Embryonic facial prominence (tissue), 1 donor: Measurements from ENCODE around the gene RTN4RL1.

Experiments used
- DNase-seq: peaks from one replicate; pipeline ENCODE4 v3.0.0-alpha.2; 2016; ENCODE audit errors: extremely low spot score

RTN4RL1 gene

DNA sequence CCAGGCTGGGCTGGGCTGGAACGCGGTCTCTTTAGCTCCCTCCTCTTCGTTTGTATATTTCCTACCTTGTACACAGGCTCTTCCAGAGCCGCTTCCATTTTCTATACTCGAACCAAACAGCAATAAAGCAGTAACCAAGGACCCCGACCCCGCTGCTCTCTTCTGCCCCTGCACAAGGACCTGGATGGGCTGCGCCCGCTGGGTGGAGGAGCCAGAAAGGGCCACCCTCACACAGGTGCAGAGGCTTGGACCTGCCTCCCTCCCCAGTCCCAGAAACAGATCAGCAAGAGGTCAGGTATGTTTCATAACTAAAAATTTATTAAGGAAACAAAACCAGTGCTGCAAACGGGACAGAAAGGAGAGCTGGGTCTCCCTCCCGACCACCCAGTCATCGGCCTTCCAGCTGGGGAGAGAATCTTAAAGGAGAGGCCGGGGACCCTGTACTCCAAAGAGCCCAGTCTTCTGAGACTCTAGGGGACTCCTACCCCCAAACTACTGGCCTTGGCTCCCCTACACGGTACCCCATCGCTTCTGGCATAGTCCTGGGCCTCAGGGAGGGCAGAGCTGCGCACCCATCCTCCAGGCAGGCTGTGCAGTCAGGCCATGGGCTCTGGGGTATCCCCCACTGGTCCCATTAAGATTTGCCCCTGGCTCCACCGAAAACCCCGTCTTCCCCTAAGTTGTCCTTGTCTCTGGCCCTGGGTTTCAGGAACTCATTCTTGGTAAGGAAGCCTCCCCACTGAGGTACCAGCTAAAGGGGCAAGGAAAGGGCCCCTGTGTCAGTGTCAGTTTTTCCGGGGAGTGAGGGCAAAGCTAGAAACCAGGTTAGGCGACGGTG, 34.6 kb upstream of the RTN4RL1 start:
- no peak for DNase-seq

DNA sequence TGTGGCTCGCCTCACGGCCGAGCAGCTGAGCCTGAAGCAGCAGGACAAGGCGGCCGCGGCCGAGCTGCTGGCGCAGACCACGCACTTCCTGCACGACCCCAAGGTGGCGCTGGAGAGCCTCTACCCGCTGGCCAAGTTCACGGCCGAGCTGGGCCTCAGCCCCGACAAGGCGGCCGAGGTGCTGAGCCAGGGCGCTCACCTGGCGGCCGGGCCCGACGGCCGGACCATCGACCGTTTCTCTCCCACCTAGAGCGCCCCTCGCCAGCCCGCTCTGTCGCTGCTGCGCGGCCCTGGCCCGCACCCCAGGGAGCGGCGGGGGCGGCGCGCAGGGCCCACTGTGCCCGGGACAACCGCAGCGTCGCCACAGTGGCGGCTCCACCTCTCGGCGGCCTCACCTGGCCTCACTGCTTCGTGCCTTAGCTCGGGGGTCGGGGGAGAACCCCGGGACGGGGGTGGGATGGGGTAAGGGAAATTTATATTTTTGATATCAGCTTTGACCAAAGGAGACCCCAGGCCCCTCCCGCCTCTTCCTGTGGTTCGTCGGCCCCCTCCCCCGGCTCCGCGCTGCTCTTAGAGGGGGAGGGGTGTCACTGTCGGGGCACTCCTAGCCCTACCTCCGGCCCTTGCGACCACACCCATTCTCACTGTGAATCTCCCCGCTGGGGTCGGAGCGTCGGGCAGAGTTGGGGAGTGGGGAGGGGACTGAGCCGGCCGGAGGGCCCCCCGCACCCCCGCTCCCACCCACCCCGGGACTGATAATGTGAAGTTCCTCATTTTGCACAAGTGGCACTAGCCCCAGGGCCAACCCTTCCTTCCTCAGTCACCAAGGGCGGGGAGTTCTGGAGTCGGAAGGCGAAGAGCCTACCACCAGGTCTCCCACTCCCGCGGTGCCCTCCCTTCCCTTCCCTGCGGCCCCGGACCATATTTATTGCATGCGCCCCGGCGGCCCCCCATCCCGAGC, 33.7 kb upstream of the RTN4RL1 start:
- no peak for DNase-seq

DNA sequence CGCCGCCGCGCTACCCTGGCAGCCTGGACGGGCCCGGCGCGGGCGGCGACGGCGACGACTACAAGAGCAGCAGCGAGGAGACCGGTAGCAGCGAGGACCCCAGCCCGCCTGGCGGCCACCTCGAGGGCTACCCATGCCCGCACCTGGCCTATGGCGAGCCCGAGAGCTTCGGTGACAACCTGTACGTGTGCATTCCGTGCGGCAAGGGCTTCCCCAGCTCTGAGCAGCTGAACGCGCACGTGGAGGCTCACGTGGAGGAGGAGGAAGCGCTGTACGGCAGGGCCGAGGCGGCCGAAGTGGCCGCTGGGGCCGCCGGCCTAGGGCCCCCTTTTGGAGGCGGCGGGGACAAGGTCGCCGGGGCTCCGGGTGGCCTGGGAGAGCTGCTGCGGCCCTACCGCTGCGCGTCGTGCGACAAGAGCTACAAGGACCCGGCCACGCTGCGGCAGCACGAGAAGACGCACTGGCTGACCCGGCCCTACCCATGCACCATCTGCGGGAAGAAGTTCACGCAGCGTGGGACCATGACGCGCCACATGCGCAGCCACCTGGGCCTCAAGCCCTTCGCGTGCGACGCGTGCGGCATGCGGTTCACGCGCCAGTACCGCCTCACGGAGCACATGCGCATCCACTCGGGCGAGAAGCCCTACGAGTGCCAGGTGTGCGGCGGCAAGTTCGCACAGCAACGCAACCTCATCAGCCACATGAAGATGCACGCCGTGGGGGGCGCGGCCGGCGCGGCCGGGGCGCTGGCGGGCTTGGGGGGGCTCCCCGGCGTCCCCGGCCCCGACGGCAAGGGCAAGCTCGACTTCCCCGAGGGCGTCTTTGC, 32.8 kb upstream of the RTN4RL1 start:
- DNase-seq, result no peak

DNA sequence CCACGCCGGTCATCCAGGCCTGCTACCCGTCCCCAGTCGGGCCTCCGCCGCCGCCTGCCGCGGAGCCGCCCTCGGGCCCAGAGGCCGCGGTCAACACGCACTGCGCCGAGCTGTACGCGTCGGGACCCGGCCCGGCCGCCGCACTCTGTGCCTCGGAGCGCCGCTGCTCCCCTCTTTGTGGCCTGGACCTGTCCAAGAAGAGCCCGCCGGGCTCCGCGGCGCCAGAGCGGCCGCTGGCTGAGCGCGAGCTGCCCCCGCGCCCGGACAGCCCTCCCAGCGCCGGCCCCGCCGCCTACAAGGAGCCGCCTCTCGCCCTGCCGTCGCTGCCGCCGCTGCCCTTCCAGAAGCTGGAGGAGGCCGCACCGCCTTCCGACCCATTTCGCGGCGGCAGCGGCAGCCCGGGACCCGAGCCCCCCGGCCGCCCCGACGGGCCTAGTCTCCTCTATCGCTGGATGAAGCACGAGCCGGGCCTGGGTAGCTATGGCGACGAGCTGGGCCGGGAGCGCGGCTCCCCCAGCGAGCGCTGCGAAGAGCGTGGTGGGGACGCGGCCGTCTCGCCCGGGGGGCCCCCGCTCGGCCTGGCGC, 32.1 kb upstream of the RTN4RL1 start:
- no peak for DNase-seq

DNA sequence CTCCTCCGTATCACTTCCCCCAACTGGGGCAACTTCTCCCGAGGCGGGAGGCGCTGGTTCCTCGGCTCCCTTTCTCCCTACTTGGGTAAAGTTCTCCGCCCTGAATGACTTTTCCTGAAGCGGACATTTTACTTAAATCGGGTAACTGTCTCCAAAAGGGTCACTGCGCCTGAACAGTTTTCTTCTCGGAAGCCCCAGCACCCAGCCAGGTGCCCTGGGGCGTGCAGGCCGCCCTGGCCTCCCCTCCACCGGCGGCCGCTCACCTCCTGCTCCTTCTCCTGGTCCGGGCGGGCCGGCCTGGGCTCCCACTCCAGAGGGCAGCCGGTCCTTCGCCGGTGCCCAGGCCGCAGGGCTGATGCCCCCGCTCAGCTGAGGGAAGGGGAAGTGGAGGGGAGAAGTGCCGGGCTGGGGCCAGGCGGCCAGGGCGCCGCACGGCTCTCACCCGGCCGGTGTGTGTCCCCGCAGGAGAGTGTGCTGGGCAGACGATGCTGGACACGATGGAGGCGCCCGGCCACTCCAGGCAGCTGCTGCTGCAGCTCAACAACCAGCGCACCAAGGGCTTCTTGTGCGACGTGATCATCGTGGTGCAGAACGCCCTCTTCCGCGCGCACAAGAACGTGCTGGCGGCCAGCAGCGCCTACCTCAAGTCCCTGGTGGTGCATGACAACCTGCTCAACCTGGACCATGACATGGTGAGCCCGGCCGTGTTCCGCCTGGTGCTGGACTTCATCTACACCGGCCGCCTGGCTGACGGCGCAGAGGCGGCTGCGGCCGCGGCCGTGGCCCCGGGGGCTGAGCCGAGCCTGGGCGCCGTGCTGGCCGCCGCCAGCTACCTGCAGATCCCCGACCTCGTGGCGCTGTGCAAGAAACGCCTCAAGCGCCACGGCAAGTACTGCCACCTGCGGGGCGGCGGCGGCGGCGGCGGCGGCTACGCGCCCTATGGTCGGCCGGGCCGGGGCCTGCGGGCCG, 31.4 kb upstream of the RTN4RL1 start:
- no peak for DNase-seq

DNA sequence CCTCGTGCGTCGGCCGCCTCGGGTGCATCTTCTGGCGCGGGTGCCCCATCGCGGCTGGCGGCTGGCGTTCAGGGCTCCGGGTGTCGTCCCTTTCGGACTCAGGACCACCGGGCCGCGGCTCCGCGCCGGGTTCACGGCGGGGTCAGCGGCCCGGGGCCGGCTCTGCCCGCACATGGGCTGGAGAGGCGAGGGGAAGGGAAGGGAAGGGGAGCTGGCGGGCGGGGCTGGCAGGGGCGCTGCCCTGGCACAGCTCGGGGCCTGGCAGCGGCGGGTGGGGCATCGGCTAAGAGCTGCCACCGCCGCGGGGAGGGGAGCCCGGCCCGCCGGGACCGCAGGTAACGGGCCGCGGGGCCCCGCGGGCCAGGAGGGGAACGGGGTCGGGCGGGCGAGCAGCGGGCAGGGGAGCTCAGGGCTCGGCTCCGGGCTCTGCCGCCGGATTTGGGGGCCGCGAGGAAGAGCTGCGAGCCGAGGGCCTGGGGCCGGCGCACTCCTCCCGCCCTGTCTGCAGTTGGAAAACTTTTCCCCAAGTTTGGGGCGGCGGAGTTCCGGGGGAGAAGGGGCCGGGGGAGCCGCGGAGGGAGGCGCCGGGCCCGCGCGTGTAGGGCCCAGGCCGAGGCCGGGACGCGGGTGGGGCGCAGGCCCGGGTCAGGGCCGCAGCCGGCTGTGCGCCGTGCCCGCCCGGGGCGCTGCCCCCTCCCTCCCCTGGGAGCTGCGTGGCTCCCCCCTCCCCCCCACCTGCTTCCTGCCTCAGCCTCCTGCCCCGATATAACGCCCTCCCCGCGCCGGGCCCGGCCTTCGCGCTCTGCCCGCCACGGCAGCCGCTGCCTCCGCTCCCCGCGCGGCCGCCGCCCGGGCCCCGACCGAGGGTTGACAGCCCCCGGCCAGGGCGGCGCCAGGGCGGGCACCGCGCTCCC, 30.4 kb upstream of the RTN4RL1 start:
- no peak for DNase-seq

DNA sequence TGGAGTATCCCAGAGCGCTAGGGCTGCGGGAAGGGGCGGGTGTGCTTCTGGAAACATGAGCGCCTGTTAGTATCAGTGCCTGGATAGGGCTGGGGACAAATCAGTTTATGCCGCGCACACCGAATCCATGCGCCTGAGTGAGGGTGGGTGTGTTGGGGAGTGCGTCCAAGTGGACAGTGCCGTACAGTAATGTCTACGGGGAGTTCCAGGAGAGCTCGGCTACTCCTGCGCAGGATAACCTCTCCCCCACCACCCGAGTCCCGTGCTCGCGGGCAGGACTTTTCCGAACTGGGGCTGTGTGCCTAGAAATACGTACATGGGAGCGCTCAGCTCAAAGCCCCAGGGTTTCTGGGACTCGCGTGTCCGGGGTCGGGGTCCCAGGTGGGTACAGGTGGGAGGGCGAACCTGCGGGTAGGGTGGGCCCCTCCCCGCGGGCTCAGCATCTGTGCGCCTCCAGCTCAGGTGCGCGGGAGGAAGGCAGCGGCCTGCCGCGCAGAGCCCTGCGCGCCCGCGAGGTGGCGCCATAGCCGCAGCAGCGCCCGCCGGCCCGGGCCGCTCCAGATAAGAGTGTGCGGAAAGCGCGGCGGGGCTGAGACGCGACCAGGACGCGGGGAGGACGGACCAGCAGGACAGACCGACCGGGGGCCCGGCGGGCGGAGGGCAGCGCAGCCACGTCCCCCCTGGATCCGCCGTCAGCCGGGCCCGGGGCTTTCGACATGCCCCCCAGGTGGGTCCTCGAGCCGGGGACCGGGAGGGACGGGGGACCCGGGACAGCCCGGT, 29.6 kb upstream of the RTN4RL1 start, which contains the start of gene HIC1:
Gene HIC1 (plus strand): TSS at position 592 of the 780 bp plus-strand sequence. CDS start 1,588 bp downstream, outside the sequence.
- peak; percentile 71 for DNase-seq

DNA sequence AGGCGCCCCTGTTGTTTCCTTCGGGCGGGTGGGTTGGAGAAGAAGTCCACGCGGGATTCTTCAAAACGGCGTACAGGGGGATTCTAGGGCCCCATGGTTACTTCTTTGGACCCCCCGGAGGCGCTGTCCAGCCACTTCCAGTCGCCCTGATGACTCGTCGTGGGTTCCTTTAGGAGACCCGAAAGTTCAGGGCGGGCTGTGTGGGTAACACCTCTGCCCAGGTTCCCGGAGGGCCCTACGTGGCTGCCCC, 29.1 kb upstream of the RTN4RL1 start:
- no peak for DNase-seq

DNA sequence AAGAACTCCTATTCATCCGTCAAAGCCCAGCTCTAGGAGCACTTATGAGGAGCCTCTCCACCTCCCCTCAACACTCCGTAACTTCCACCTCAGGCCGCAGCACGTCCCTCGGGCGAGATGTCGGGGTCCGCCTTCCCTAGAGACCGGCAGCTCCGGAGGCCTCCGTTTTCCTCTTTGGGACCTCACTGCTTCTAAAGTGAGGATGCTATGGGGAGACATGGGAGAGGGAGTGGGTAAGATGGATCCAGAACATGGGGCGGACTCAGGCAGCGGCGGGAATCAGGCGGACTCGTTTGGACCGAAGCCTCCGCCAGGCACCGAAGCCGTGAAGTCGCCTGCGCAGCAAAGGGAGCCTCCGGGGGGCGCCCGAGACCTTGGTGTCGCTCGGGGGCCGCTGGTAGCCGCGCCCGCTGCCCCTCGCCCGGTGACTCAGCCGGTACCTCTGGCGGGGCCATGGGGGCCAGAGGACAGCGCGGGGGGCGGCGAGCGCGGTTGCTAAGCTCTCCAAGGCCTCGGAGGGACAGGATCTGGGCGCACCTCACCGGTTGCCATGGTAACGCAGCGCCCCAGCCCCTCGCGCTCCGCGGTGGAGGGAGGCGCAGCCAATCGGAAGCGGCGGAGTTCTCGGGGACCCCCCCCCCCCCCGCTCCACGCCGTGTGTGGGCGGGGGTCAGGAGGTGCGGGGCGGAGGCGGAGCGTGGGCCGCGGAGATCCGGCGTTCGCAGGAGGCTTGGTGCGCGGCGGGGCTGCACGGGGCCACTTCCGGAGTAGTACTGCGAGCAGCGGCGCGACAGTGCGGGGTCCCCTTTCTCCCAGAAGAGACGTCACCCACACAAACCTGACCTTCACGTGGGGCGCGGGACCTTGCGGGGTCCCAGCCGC, 28.5 kb upstream of the RTN4RL1 start:
- no peak for DNase-seq

DNA sequence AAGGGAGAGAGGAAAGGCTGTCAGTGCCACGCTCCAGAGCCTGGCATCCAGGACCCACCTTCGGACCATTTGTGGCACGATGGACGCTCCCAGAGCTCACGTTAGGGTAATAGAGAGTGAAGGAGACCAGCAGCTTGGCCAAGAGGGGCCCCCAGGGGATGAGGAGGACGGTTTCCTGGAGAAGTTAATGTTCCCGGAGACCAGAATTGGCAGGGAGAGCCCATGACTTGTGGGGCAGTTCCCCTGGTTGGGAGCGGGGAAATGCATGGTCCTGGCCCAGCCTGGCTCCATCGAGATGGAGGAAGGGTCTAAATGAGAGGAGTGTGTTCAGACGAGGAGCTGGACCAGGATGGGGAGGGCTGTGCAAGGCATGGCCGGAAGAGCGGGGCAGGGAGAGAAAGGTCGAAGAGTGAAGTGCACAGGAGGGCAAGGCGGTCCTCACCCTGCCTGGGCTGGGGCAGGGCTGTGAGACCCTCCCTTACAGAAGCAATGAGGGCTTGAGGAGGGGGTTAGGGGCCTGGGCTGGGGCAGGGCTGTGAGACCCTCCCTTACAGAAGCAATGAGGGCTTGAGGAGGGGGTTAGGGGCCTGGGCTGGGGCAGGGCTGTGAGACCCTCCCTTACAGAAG, 26.9 kb upstream of the RTN4RL1 start:
- DNase-seq, result no peak

DNA sequence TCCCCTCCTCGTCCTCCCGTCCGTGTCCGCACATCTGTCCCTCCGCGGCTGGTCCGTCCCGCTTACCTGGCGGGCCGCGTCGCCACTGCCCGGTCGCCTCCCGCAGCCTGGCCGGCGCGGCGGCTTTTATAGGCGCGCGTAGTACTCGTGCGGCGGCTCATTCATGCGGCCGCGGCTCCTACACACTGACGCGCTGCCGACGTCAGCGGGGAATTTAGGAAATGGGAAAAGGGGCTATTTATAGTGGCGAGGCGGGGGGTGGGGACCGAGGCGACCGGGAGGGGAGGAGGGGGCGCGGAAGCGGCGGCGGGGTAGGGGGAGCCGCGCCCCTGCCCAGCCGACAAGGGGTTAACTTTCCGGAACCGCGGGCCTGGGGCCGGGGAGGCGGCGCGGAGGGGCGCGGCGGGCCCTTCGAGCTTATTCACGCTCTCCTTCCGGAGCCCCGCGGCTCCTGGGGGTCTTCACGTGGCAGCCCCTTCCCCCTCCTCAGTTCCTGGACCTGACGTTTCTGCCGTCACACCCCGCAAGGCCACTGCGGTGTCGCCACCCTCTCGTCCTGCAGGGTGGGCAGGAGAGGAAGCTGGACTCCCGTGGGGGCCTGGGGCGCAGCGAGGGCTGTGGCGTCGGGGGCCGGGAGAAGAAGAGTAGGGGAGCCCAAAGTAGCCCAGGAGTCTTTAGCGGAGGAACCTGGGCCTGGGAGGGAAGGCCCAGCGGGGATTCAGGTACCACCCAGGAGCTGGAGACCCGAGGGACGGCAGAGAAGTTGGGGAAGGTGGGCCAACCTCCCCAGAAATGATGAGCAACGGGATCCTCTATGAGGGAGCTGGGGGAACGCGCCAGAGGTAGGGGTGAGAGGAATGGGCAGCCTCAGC, 26.2 kb upstream of the RTN4RL1 start:
- no peak for DNase-seq

DNA sequence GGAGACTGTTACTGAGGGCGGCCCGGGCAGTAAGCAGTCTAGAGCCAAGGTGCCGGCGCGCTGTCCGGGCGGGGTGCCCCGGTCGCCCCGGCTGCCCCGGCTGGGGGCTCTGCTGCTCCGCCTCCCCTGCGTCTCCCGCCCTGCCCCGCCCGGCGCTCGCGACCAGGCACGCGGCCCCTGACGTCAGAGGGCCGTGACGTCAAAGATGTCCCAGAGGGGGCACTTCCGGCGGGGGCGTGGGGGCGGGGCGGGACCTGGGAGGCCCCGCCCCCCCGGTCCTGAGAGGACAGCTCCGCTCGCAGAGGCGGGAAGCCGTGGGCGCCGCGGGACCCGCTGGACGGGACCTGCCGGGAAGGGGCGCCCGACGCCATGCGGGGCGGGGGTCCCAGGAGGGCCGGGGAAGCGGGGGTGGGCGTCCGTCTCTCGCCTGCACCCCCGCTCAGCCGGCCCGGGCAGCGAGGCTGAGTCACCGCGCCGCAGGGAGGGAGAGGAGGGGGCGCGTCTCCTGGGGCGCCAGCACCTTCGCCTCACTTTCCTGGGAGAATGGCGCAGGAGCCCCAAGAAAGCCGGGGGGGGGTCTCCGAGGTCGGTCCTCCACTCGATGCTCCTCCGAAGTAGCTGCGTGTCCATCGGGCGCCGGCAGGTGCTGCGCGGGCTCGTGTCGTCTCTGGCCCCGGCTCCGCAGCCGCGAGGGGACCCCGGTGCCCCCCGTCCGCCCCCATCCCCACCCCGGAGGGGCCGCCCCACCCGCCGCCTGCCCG, 25.3 kb upstream of the RTN4RL1 start:
- no peak for DNase-seq

DNA sequence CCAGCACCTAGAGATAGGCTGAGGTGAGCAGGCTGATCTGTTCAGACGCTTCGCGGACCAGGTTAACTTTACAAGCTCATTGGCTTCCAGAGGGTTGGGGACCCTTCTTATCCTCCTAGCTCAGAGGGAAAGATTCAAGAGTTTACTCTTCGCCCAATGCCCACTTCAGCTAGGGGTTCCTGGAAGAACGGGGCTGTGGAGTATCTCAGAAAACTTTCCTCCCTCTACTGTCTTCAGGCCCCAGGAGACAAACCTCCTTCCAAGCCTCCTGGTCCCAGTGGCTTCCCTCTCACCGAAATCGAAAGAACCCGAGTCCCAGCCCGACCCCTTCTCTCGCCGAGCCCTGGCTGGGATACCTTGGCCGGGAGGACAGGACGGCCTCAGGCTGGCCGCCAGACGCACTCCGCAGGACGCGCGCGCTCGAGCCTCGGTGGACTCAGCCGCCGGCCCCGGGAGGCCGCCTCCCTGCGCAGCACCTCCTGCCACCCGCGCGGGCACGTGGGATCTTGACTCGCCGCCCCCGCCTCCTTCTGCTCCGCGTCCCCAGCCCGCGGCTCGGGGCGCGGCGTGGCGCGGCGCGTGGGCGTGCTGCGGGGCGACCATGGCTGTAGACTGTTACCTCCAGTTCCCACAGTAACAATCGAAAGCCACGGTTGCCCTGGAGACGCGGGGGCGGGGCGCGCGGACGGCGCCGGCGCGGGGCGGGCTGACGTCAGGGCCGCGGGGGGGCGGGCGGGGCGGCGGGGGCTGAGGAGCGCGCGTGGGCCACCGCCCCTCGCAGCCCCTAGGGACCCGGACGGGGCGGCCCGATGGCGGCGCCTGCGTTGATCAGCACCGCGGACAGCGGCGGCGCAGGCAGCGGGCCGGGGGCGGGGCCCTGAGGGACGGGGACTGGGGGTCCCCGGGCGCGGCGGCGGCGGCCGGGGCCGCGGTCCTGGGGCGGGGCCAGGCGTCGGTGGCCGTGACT, 24.5 kb upstream of the RTN4RL1 start:
- peak; percentile 81 for DNase-seq

DNA sequence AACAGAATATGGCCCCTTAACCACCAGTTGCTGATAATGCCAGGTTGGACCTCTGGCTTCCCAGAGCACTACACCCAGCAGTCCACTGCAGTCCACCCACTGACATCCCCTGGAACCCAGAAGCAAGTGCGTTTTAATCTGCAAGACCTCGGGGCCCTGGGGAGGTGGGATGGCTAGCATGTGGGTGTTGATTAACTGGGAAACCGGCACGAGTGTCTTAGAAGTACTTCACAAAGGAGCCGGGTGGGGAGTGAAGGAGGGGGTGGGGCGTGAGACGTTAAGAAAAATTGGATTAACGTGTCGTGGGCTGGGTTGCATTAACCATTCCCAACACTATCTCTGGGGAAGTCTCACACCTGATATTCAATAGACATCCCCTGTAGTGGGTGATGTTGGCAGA, 23.7 kb upstream of the RTN4RL1 start:
- no peak for DNase-seq
